Measurements from ENCODE around the gene THAP7.

- TF ChIP-seq CTCF (IDR thresholded peaks at IDR 0.05) (no peak), POLR2A (IDR thresholded peaks at IDR 0.05; ENCODE audit: low read depth) (no peak), POLR2AphosphoS5 (IDR thresholded peaks at IDR 0.05) (no peak), EP300 (IDR thresholded peaks at IDR 0.05) (no peak)
These were observed 45.8 kb upstream of the THAP7 start for GRCh38 chr22:21047730-21048129.

Measured in esophagus muscularis mucosa (tissue), 4 donors.